Ovary (tissue), 3 donors: ENCODE results near the gene GLIPR1L1.

ENCODE experiments used
- CTCF ChIP-seq, 3 donors: fragments of 450-650 bp in 2 of 3; fragments of 200-600 bp in 1 of 3; IDR thresholded peaks; one replicate each; pipeline versions ENCODE4 v1.5.1 to v1.8.0; 2016 to 2022; ENCODE audit warnings: antibody characterized with exemption in 3 of 3, mild to moderate bottlenecking in 1 of 3
- EP300 ChIP-seq: sonication (generic); formaldehyde crosslinking; IDR thresholded peaks from one replicate; pipeline ENCODE4 v1.6.1; 2017; ENCODE audit warnings: antibody characterized with exemption
- POLR2A ChIP-seq: fragments of 450-650 bp; IDR thresholded peaks from one replicate; pipeline ENCODE4 v1.6.1; 2017; ENCODE audit warnings: antibody characterized with exemption, mild to moderate bottlenecking, moderate library complexity
- donor health status: DM: no; HTN: no; CAD: no.

DNA sequence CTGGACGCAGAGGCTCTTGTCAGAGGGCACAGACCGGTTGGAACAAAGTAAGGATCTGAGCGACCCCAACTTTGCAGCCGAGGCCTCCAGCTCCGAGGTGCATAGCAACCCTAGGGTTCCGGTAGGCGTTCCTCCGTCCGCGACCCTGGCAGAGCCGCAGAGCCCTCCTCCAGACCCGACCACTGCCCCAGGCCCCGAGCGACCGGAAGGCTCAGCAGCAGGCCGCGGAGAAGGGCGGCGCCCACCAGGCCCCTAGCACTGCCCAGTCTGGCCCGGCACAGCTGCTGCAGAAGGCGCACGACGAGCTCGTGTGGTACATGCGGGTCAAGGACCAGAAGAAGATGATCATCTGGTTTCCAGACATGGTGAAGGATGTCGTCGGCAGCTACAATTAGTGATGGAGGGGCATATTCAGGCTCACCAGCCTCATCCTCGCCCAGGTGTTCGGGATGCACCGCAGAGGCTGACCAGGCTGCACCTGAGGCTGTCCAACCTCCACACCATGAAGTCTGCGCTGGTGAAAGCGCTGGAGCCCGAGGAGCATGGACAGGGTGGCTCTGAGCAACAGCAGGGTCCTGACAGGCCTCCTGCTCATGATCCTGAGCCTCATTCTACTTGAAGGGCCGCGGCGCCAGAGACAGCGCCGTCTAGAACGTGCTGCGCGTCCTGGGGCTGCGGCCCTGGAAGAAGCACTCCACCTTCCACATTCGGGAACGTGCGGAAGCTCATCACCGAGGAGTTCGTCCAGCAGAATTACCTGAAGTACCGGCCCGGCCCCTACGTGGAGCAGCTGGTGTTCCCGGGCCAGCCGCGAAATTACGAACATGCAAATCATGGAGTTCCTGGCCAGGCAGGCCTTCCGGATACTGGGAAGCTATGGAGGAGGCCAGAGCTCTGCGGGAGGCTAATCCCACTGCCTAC lies 28.8 kb upstream of the GLIPR1L1 start:
- no peak for TF ChIP-seq CTCF (IDR thresholded peaks at IDR 0.05)
- TF ChIP-seq POLR2A, result no peak
- no peak for TF ChIP-seq EP300
